ENCODE results near the gene MICAL3.

Gene MICAL3

DNA sequence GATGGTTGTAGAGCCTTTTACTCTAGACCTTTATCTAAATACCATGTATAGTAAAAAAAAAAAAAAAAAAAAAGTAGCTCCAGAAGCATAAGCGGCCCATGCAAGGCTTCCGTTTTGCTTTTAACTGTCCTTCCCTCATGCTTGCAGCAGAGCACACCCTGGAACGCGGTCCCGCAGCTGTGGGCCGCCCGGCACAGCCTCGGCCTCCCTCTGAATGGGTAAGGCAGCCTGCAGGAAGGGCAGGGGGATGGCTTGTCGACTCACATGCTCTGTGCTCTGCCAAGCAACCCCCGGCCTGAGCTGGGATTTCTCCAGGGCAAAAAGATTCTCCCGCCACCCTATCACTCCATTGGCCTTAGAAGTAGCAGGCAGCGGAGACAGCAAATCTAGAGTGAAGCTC lies 148.7 kb downstream of the MICAL3 start:
- Histone ChIP-seq H3K9ac (ENCODE audit: low read length) (no peak overlapping the region), H3K4me3 (ENCODE audit: low read depth, low read length) (no peak overlapping the region), H3K4ac (ENCODE audit: low read depth, low read length) (no peak overlapping the region), H4K12ac (ENCODE audit: low read depth, low read length) (no peak overlapping the region), H2AK5ac (ENCODE audit: low read length) (no peak overlapping the region), H3K23ac (ENCODE audit: low read length) (no peak overlapping the region), H3K14ac (ENCODE audit: low read length) (no peak overlapping the region), H4K91ac (ENCODE audit: low read depth, low read length) (no peak overlapping the region), H3K79me1 (ENCODE audit: low read length) (peaks cover 11% of the 10 kb centered on the region), H3K36me3 (ENCODE audit: control insufficient read depth in 1 of 2, insufficient read depth in 2 of 2, low read length in 2 of 2) (peaks cover 28 to 39% of the 10 kb centered on the region in 2 experiments), H2BK5ac (ENCODE audit: low read depth, low read length, poor library complexity) (no peak overlapping the region), H3K4me1 (ENCODE audit: control insufficient read depth in 1 of 2, insufficient read depth in 2 of 2, low read length in 2 of 2) (peaks cover 8 to 14% of the 10 kb centered on the region in 2 experiments), H3K27me3 (ENCODE audit: insufficient read depth, low read length) (no peaks in the 10 kb centered on the region), H4K8ac (ENCODE audit: low read depth, low read length) (no peak overlapping the region), H3K27ac (ENCODE audit: low read depth, low read length) (no peak overlapping the region), H2AFZ (ENCODE audit: insufficient read depth, low read length, poor library complexity) (no peak overlapping the region), H3K4me2 (ENCODE audit: low read length) (no peak overlapping the region), H3K79me2 (ENCODE audit: control insufficient read depth, insufficient read depth, low read length, poor library complexity) (no peaks in the 10 kb centered on the region), H3K9me3 (ENCODE audit: insufficient read depth, low read depth, low read length) (peaks cover 4% of the 10 kb centered on the region), H3K18ac (ENCODE audit: low read length) (no peak overlapping the region), H2BK12ac (ENCODE audit: low read length) (no peak overlapping the region), H2BK120ac (ENCODE audit: insufficient read depth, low read length, poor library complexity) (no peak overlapping the region)
- DNase-seq = no peak
- WGBS (ENCODE audit: extremely low coverage, insufficient coverage, insufficient read length) = no CpG with 5 or more reads among the region's 12 CpGs

DNA sequence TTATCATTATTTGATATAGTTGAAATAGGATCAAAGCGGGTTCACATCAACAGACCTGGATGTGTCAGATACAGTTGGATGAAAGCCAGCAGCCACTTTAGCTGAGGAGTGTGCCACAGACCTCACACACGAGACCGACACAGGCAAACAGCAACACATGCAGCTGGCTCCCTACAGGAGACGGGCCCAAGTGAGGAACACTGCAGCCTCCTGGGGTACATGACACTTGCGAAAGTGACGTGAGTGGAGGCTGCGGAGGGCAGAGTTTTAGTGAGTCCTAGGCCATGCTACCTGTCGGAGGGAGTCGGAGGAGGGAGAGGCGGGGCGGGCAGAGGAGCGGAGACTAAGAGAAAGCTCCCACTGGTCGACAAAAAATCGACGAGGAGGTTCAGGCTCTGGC lies 149.2 kb downstream of the MICAL3 start:
- H3K79me2 ChIP-seq (ENCODE audit: control insufficient read depth, insufficient read depth, low read length, poor library complexity) = no peaks in the 10 kb centered on the region
- H2BK120ac ChIP-seq (ENCODE audit: insufficient read depth, low read length, poor library complexity) = no peak overlapping the region
- H3K23ac ChIP-seq (ENCODE audit: low read length) = no peak overlapping the region
- no peak overlapping the region for H3K9ac ChIP-seq (ENCODE audit: low read length)
- no peak overlapping the region for H2AFZ ChIP-seq (ENCODE audit: insufficient read depth, low read length, poor library complexity)
- no peak overlapping the region for H2BK5ac ChIP-seq (ENCODE audit: low read depth, low read length, poor library complexity)
- no peak overlapping the region for H3K27ac ChIP-seq (ENCODE audit: low read depth, low read length)
- H3K9me3 ChIP-seq (ENCODE audit: insufficient read depth, low read depth, low read length) = peaks cover 7% of the 10 kb centered on the region
- DNase-seq = no peak
- no peak overlapping the region for H3K18ac ChIP-seq (ENCODE audit: low read length)
- H3K4me2 ChIP-seq (ENCODE audit: low read length) = no peak overlapping the region
- H3K14ac ChIP-seq (ENCODE audit: low read length) = no peak overlapping the region
- H4K8ac ChIP-seq (ENCODE audit: low read depth, low read length) = no peak overlapping the region
- H3K4me3 ChIP-seq (ENCODE audit: low read depth, low read length) = no peak overlapping the region
- H3K36me3 ChIP-seq (ENCODE audit: control insufficient read depth in 1 of 2, insufficient read depth in 2 of 2, low read length in 2 of 2) = peaks cover 29 to 40% of the 10 kb centered on the region in 2 experiments
- no peak overlapping the region for H4K91ac ChIP-seq (ENCODE audit: low read depth, low read length)
- peaks cover 8 to 14% of the 10 kb centered on the region in 2 experiments for H3K4me1 ChIP-seq (ENCODE audit: control insufficient read depth in 1 of 2, insufficient read depth in 2 of 2, low read length in 2 of 2)
- H3K27me3 ChIP-seq (ENCODE audit: insufficient read depth, low read length) = no peaks in the 10 kb centered on the region
- WGBS (ENCODE audit: extremely low coverage, insufficient coverage, insufficient read length) = no CpG with 5 or more reads among the region's 15 CpGs
- H4K12ac ChIP-seq (ENCODE audit: low read depth, low read length) = no peak overlapping the region
- peaks cover 11% of the 10 kb centered on the region for H3K79me1 ChIP-seq (ENCODE audit: low read length)
- no peak overlapping the region for H2BK12ac ChIP-seq (ENCODE audit: low read length)
- H3K4ac ChIP-seq (ENCODE audit: low read depth, low read length) = no peak overlapping the region
- no peak overlapping the region for H2AK5ac ChIP-seq (ENCODE audit: low read length)

- WGBS (ENCODE audit: extremely low coverage, insufficient coverage, insufficient read length) = no CpG with 5 or more reads among the region's 15 CpGs
- H4K12ac ChIP-seq (ENCODE audit: low read depth, low read length) = no peak overlapping the region
- DNase-seq = no peak
- no peak overlapping the region for H3K9ac ChIP-seq (ENCODE audit: low read length)
- H3K23ac ChIP-seq (ENCODE audit: low read length) = no peak overlapping the region
- no peak overlapping the region for H2AFZ ChIP-seq (ENCODE audit: insufficient read depth, low read length, poor library complexity)
- H3K36me3 ChIP-seq (ENCODE audit: control insufficient read depth in 1 of 2, insufficient read depth in 2 of 2, low read length in 2 of 2) = peaks cover 27 to 38% of the 10 kb centered on the region in 2 experiments
- no peak overlapping the region for H2AK5ac ChIP-seq (ENCODE audit: low read length)
- no peaks in the 10 kb centered on the region for H3K27me3 ChIP-seq (ENCODE audit: insufficient read depth, low read length)
- H3K4me1 ChIP-seq (ENCODE audit: control insufficient read depth in 1 of 2, insufficient read depth in 2 of 2, low read length in 2 of 2) = peaks cover 8 to 14% of the 10 kb centered on the region in 2 experiments
- H3K9me3 ChIP-seq (ENCODE audit: insufficient read depth, low read depth, low read length) = peaks cover 7% of the 10 kb centered on the region
- no peak overlapping the region for H3K27ac ChIP-seq (ENCODE audit: low read depth, low read length)
- H2BK12ac ChIP-seq (ENCODE audit: low read length) = no peak overlapping the region
- no peak overlapping the region for H4K91ac ChIP-seq (ENCODE audit: low read depth, low read length)
- no peak overlapping the region for H3K4me3 ChIP-seq (ENCODE audit: low read depth, low read length)
- no peaks in the 10 kb centered on the region for H3K79me2 ChIP-seq (ENCODE audit: control insufficient read depth, insufficient read depth, low read length, poor library complexity)
- H3K14ac ChIP-seq (ENCODE audit: low read length) = no peak overlapping the region
- H2BK120ac ChIP-seq (ENCODE audit: insufficient read depth, low read length, poor library complexity) = no peak overlapping the region
- no peak overlapping the region for H3K18ac ChIP-seq (ENCODE audit: low read length)
- peaks cover 11% of the 10 kb centered on the region for H3K79me1 ChIP-seq (ENCODE audit: low read length)
- H3K4ac ChIP-seq (ENCODE audit: low read depth, low read length) = no peak overlapping the region
- no peak overlapping the region for H2BK5ac ChIP-seq (ENCODE audit: low read depth, low read length, poor library complexity)
- H4K8ac ChIP-seq (ENCODE audit: low read depth, low read length) = no peak overlapping the region
- H3K4me2 ChIP-seq (ENCODE audit: low read length) = no peak overlapping the region
These were observed 150.0 kb downstream of the MICAL3 start for GRCh38 chr22:17874231-17874905.

- no CpG with 5 or more reads among the region's 10 CpGs for WGBS (ENCODE audit: extremely low coverage, insufficient coverage, insufficient read length)
- Histone ChIP-seq H3K9me3 (ENCODE audit: insufficient read depth, low read depth, low read length) (peaks cover 7% of the 10 kb centered on the region), H3K23ac (ENCODE audit: low read length) (no peak overlapping the region), H3K79me1 (ENCODE audit: low read length) (peaks cover 11% of the 10 kb centered on the region), H3K79me2 (ENCODE audit: control insufficient read depth, insufficient read depth, low read length, poor library complexity) (no peaks in the 10 kb centered on the region), H4K91ac (ENCODE audit: low read depth, low read length) (no peak overlapping the region), H2AFZ (ENCODE audit: insufficient read depth, low read length, poor library complexity) (no peak overlapping the region), H2BK120ac (ENCODE audit: insufficient read depth, low read length, poor library complexity) (no peak overlapping the region), H4K8ac (ENCODE audit: low read depth, low read length) (no peak overlapping the region), H3K4me1 (ENCODE audit: control insufficient read depth in 1 of 2, insufficient read depth in 2 of 2, low read length in 2 of 2) (peaks cover 8 to 18% of the 10 kb centered on the region in 2 experiments), H3K4me2 (ENCODE audit: low read length) (no peak overlapping the region), H3K18ac (ENCODE audit: low read length) (no peak overlapping the region), H3K27me3 (ENCODE audit: insufficient read depth, low read length) (no peaks in the 10 kb centered on the region), H3K36me3 (ENCODE audit: control insufficient read depth in 1 of 2, insufficient read depth in 2 of 2, low read length in 2 of 2) (peaks cover 27 to 40% of the 10 kb centered on the region in 2 experiments), H3K14ac (ENCODE audit: low read length) (no peak overlapping the region), H3K4me3 (ENCODE audit: low read depth, low read length) (no peak overlapping the region), H3K27ac (ENCODE audit: low read depth, low read length) (no peak overlapping the region), H3K4ac (ENCODE audit: low read depth, low read length) (no peak overlapping the region), H4K12ac (ENCODE audit: low read depth, low read length) (no peak overlapping the region), H2BK12ac (ENCODE audit: low read length) (no peak overlapping the region), H2BK5ac (ENCODE audit: low read depth, low read length, poor library complexity) (no peak overlapping the region), H2AK5ac (ENCODE audit: low read length) (no peak overlapping the region), H3K9ac (ENCODE audit: low read length) (no peak overlapping the region)
- no peak for DNase-seq
These were observed 150.6 kb downstream of the MICAL3 start for GRCh38 chr22:17873804-17874203.
